ENCODE data around the gene PPA2. TPM values are rescaled to one million over a fixed set of nuclear protein-coding genes. Genes with fewer than 3 reads are reported as not detected.
"Not testable (repeated sequence)": the region's sequence is repeated elsewhere in the genome, so short reads cannot be mapped to it uniquely, and the experiment has no call there.

Gene PPA2
- total RNA-seq, 2 experiments from 2014 or later, result 78.9 to 80.2 TPM

DNA sequence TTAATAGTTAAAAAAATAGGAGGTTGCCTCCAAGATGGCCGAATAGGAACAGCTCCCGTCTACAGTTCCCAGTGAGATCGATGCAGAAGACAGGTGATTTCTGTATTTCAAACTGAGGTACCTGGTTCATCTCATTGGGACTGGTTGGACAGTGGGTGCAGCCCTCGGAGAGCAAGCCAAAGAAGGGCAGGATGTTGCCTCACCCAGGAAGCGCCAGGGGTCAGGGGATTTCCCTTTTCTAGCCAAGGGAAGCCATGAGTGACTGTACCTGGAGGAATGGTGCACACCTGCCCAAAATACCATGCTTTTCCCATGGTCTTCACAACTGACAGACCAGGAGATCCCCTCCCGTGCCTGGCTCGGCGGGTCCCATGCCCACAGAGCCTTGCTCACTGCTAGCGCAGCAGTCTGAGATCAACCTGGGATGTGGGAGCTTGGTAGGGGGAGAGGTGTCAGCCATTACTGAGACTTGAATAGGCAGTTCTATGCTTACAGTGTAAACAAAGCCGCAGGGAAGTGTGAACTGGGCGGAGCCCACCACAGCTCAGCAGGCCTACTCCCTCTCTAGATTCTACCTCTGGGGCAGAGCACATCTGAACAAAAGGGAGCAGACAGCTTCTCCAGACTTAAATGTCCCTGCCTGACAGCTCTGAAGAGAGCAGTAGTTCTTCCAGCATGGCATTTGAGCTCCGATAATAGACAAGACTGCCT, 47.5 kb downstream of the PPA2 start:
- DNase-seq, result no peak
- H3K27ac Mint-ChIP-seq, result no peak overlapping the region

DNA sequence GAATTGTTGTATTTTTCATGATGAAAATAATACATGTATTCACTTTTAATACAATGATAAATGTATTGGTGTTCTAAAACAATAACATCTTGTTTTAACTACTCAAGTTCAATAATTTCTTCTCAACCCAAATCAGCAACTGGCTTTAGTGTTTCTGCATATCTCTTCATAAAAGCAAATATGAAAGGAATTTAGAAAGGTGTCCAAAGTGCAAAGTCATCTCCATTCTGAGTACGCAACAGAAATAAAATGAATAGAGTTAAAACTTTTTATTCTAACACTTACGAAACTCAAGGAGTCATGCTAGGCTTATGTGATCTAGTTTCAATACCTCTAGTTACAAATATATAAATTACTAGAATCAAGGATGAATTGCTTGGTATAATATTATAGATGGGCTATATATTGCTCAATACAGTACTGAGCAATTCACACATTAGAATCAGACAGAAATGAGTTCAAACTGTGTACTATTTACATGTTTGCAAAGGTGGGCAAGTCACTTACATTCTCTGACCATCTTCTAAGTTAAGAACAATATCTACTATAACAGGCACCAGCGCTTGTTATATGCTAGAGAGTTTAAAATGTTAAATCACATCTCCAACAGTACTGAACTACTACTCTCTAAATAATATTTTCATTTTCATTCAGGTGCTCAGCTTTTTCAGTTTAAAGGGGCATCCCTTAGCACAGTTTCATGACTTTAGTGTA, 51.5 kb downstream of the PPA2 start:
- H3K27me3 Mint-ChIP-seq (ENCODE audit: low read depth), result no peaks in the 10 kb centered on the region
- no peak overlapping the region for H3K4me3 Mint-ChIP-seq
- ATAC-seq (no peak), DNase-seq (no peak)
- H3K36me3 Mint-ChIP-seq (ENCODE audit: low read depth), result peaks cover 58% of the 10 kb centered on the region
- peaks cover 7% of the 10 kb centered on the region for H3K4me1 Mint-ChIP-seq (ENCODE audit: low read depth)
- no peak overlapping the region for H3K27ac Mint-ChIP-seq
- POLR2A ChIA-PET, result no interaction called here
- H3K9me3 Mint-ChIP-seq (ENCODE audit: insufficient read depth), result peaks cover 19% of the 10 kb centered on the region
- CTCF ChIA-PET, result interaction anchor here (0.6 kb wide), 1 partner anchor 668 kb away, joined by 3 read pairs; no protein-coding TSS in a partner anchor

More for the DNA sequence above, 47.5 kb downstream of the PPA2 start:
- Mint-ChIP-seq H3K4me1 (ENCODE audit: low read depth) (peaks cover 5% of the 10 kb centered on the region), H3K27me3 (ENCODE audit: low read depth) (no peaks in the 10 kb centered on the region), H3K36me3 (ENCODE audit: low read depth) (peaks cover 66% of the 10 kb centered on the region), H3K9me3 (ENCODE audit: insufficient read depth) (peaks cover 19% of the 10 kb centered on the region), H3K4me3 (no peak overlapping the region)
- ATAC-seq, result no peak
- POLR2A ChIA-PET, result no interaction called here
- CTCF ChIA-PET, result no interaction called here

DNA sequence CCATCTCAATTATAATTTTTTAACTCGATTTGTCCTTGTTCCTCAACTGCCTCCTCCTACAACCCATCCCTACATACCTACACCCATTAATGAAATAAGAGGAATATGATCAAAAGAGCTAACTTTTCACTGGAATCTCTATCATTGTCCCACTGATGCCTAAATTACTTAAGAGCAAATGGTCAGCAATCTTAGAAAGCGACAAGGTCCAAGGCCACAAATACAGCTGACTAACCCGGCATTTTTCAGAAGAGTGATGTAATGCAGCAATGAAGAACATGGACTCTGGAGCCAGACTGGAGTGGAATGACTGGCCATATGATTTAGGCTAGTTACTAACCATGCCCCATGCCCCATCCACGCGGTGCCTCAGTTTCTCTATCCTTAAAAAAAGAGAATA, 56.2 kb downstream of the PPA2 start:
- Mint-ChIP-seq H3K27me3 (ENCODE audit: low read depth) (no peaks in the 10 kb centered on the region), H3K9me3 (ENCODE audit: insufficient read depth) (no peaks in the 10 kb centered on the region), H3K4me3 (no peak overlapping the region), H3K27ac (no peak overlapping the region), H3K36me3 (ENCODE audit: low read depth) (peaks cover 27% of the 10 kb centered on the region), H3K4me1 (ENCODE audit: low read depth) (peaks cover 2% of the 10 kb centered on the region)
- CTCF ChIA-PET, result interaction anchor here (1.0 kb wide), 1 partner anchor 10 kb away, joined by 3 read pairs; no protein-coding TSS in a partner anchor
- ATAC-seq, result no peak
- no peak for DNase-seq
- POLR2A ChIA-PET, result no interaction called here

DNA sequence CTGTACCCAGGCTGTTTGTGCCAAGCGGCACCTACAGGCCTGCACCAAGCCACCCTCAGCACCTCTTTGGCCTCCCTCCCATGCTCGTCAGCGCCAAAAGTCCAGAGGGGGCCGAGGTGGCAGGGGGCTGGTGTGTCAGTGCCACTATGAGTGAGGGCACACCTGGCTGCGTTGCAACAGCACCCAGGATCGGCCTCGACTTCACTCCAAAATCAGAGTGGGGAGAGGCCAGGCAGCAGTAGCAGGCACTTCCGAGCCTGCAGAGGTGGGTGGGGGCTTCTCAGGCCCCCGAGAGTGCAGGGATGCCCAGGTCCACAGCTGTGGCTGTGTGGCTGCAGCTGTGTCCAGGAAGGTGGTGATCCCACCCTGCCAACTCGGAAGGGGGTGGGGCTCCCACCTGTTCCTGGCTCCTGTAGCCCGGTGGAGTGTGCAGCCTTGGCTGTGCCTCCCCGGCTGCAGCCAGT, 58.5 kb downstream of the PPA2 start:
- ATAC-seq, result no peak
- H3K4me1 Mint-ChIP-seq (ENCODE audit: low read depth), result no peaks in the 10 kb centered on the region
- CTCF ChIA-PET, result no interaction called here

DNA sequence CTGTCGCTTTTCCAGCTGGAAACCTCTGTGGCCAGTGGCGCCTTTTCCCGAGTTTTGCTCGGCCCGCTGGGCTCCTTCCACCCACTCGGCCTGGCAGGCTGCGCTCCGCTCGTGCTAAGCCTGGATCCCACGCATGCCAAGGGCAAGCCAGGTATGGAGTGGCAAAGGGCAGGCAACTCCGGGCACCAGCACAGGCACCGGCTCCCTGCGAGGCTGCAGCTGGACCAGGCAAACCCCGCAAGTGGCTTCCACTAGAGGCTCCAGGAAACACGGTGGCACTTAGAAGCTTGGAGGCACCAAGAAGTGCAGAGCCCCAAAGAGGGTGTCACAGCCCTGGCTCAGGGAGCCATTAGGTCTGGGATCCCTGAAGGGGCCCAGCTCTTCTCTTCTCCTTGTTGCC, 59.5 kb downstream of the PPA2 start:
- ChIA-PET POLR2A (no interaction called here), CTCF (no interaction called here)
- DNase-seq (no peak), ATAC-seq (no peak)
- no peak overlapping the region for H3K27ac Mint-ChIP-seq
- no peak overlapping the region for H3K4me3 Mint-ChIP-seq
- H3K4me1 Mint-ChIP-seq (ENCODE audit: low read depth), result no peaks in the 10 kb centered on the region
- H3K9me3 Mint-ChIP-seq (ENCODE audit: insufficient read depth), result peaks cover 10% of the 10 kb centered on the region
- no peaks in the 10 kb centered on the region for H3K27me3 Mint-ChIP-seq (ENCODE audit: low read depth)
- peaks cover 42% of the 10 kb centered on the region for H3K36me3 Mint-ChIP-seq (ENCODE audit: low read depth)

More for the DNA sequence above, 58.5 kb downstream of the PPA2 start:
- Mint-ChIP-seq H3K27ac (no peak overlapping the region), H3K9me3 (ENCODE audit: insufficient read depth) (peaks cover 10% of the 10 kb centered on the region), H3K27me3 (ENCODE audit: low read depth) (no peaks in the 10 kb centered on the region), H3K36me3 (ENCODE audit: low read depth) (peaks cover 35% of the 10 kb centered on the region), H3K4me3 (no peak overlapping the region)
- POLR2A ChIA-PET, result interaction anchor here (0.6 kb wide), 1 partner anchor 126 kb away, joined by 3 read pairs; no protein-coding TSS in a partner anchor
- DNase-seq, result no peak

DNA sequence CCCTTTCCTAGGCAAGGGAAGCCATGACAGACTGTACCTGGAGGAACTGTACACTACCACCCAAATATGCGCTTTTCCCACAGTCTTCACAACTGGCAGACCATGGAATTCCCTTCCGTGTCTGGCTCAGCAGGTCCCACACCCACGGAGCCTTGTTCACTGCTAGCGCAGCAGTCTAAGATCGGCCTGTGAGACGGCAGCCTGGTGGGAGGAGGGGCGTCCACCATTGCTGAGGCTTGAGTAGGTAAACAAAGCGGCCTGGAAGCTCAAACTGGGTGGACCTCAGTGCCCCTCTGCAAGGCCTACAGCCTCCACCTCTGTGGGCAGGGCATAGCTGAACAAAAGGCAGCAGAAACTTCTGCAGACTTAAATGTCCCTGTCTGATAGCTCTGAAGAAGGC, 64.7 kb downstream of the PPA2 start:
- H3K27me3 Mint-ChIP-seq (ENCODE audit: low read depth); DNase-seq; POLR2A ChIA-PET; CTCF ChIA-PET; H3K4me1 Mint-ChIP-seq (ENCODE audit: low read depth); H3K4me3 Mint-ChIP-seq; H3K27ac Mint-ChIP-seq; ATAC-seq: not testable (repeated sequence)
- Mint-ChIP-seq H3K36me3 (ENCODE audit: low read depth) (peaks cover 58% of the 10 kb centered on the region), H3K9me3 (ENCODE audit: insufficient read depth) (peaks cover 22% of the 10 kb centered on the region)

DNA sequence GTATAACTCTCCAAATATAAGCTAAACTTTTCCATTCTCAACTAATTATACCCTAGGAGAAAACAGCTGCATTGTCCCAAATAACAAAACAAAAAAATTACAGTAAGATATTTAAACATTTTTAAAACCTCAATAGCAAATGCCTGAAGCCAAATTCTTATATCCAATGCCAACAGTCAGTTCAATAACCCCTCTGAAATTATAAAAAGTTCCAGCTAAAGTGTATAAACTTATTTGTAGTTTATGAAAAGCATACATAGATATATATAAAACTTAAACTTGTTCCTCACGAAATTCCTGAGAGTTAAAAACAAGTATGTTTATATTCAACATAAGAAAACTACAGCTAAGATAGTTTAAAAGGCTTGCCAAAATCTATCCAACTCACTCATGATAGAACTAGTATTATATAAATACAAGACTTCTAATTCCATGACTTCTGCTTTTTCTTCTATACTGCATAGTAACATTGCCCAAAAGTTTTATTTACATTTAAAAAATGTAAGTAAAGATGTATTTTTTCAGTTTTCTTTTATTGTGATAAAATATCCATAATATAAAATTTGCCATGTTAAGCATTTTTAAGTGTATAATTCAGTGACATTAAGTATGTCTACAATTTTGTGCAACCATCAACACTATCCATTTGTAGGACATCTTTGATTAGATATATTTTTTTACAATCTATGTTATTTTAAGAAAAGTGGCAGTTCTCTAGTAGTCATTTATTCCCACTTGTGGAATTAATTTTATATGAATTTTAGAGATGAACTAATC, 72.8 kb downstream of the PPA2 start:
- no peak overlapping the region for H3K27ac Mint-ChIP-seq
- peaks cover 7% of the 10 kb centered on the region for H3K9me3 Mint-ChIP-seq (ENCODE audit: insufficient read depth)
- no peaks in the 10 kb centered on the region for H3K4me1 Mint-ChIP-seq (ENCODE audit: low read depth)
- DNase-seq, result no peak
- no peak for ATAC-seq
- ChIA-PET POLR2A (no interaction called here), CTCF (interaction anchor here (0.9 kb wide), 1 partner anchor 70 kb away, joined by 3 read pairs; no protein-coding TSS in a partner anchor)
- H3K27me3 Mint-ChIP-seq (ENCODE audit: low read depth), result no peaks in the 10 kb centered on the region
- H3K4me3 Mint-ChIP-seq, result no peak overlapping the region
- H3K36me3 Mint-ChIP-seq (ENCODE audit: low read depth), result peaks cover 31% of the 10 kb centered on the region

DNA sequence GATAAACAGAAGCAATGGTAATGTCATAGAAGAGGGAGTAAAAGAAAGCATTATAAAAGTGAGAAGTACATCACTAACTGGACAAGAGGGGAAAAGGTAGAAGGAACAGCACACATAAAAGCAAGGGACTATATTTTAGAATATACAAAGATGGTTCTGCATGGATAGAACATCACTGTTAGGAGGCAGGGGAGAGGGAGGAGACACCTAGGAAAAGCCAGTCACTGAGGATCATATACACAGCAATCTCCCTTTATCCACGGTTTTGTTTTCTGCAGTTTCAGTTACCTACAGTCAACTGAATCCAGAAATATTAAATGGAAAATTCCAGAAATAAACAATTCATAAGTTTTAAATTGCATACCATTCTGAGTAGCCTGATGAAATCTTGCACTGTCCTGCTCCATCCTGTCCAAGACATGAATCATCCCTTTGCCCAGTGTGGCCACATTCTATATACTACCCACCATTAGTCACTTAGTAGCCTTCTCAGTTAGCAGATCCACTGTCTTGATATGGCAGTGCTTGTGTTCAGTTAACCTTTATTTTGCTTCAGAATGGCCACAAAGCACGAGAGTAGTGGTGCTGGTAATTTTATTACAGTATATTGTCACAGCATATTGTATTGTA, 74.2 kb downstream of the PPA2 start:
- no peak for DNase-seq
- no peak overlapping the region for H3K4me3 Mint-ChIP-seq
- H3K27ac Mint-ChIP-seq, result no peak overlapping the region
- peaks cover 27% of the 10 kb centered on the region for H3K36me3 Mint-ChIP-seq (ENCODE audit: low read depth)
- no peak for ATAC-seq
- ChIA-PET POLR2A (no interaction called here), CTCF (no interaction called here)
- H3K27me3 Mint-ChIP-seq (ENCODE audit: low read depth), result no peaks in the 10 kb centered on the region
- no peaks in the 10 kb centered on the region for H3K4me1 Mint-ChIP-seq (ENCODE audit: low read depth)
- H3K9me3 Mint-ChIP-seq (ENCODE audit: insufficient read depth), result no peaks in the 10 kb centered on the region

DNA sequence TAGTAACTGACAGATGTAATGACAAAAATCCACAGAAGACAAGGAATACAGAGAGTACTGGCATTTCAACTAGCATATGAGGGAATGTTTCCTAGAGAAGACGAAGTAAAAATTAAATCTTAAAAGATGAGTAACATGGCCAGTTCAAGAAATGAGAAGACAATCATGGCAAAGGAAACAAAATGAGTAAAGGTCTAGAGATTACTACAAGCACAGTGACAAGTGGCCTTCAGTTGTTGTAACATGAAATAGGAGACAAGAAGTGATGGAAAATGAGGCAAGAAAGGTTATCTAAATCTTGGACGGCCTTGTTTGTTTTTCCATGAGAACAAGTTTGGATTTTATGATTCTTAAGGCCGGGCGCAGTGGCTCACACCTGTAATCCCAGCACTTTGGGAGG, 81.0 kb downstream of the PPA2 start:
- ATAC-seq (no peak), DNase-seq (no peak)
- H3K4me3 Mint-ChIP-seq, result no peak overlapping the region
- H3K27me3 Mint-ChIP-seq (ENCODE audit: low read depth), result no peaks in the 10 kb centered on the region
- no peaks in the 10 kb centered on the region for H3K9me3 Mint-ChIP-seq (ENCODE audit: insufficient read depth)
- ChIA-PET POLR2A (no interaction called here), CTCF (no interaction called here)
- H3K4me1 Mint-ChIP-seq (ENCODE audit: low read depth), result no peaks in the 10 kb centered on the region
- peaks cover 22% of the 10 kb centered on the region for H3K36me3 Mint-ChIP-seq (ENCODE audit: low read depth)
- H3K27ac Mint-ChIP-seq, result no peak overlapping the region

DNA sequence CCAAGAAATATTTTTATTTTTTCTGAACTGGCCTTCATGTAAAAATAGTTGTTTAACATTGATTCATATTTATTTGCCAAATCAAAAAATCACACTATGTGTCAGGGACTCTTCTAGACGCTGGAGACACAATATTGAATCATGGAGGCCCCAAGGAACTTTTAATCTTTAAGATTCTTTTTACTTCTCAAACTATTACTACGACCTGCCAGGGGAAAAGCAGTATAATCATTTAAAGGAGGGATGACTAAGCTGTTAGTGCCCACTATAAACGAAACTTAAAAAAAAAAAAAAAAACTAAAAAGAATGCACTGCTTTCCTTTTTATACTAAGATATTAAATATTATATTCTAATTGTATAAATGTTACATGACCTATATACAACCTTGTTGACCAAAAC, 84.7 kb downstream of the PPA2 start:
- ChIA-PET CTCF (no interaction called here), POLR2A (no interaction called here)
- Mint-ChIP-seq H3K4me1 (ENCODE audit: low read depth) (no peaks in the 10 kb centered on the region), H3K4me3 (no peak overlapping the region), H3K36me3 (ENCODE audit: low read depth) (peaks cover 29% of the 10 kb centered on the region), H3K27me3 (ENCODE audit: low read depth) (no peaks in the 10 kb centered on the region), H3K9me3 (ENCODE audit: insufficient read depth) (no peaks in the 10 kb centered on the region), H3K27ac (no peak overlapping the region)
- DNase-seq (no peak), ATAC-seq (no peak)

DNA sequence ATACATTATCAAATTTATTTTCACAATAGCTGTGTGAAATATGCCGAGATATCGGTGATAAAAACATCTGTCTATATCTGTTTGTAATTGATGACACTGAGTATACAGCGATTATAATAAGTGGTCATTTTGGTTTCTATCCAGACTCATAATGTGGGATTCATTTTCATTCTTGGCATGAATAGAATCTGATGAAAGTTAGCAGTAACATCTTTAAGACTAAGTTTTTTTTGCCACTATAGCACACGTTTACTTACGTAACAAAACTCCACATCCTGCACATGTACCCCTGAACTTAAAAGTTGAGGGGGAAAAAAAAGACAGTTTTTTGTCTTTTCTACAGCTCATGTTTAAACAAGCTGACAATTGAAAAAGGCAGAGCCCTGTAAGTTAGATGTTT, 86.4 kb downstream of the PPA2 start:
- POLR2A ChIA-PET, result no interaction called here

More for the DNA sequence above, 86.4 kb downstream of the PPA2 start:
- no peak overlapping the region for H3K27ac Mint-ChIP-seq
- H3K27me3 Mint-ChIP-seq (ENCODE audit: low read depth), result no peaks in the 10 kb centered on the region
- H3K9me3 Mint-ChIP-seq (ENCODE audit: insufficient read depth), result no peaks in the 10 kb centered on the region
- CTCF ChIA-PET, result no interaction called here
- H3K4me3 Mint-ChIP-seq, result no peak overlapping the region
- ATAC-seq, result no peak
- H3K36me3 Mint-ChIP-seq (ENCODE audit: low read depth), result peaks cover 38% of the 10 kb centered on the region
- no peak for DNase-seq
- no peaks in the 10 kb centered on the region for H3K4me1 Mint-ChIP-seq (ENCODE audit: low read depth)
